Uterus (tissue), 2 donors: ENCODE results near the gene SRGAP2B.
"Not testable (repeated sequence)": the region's sequence is repeated elsewhere in the genome, so short reads cannot be mapped to it uniquely, and the experiment has no call there.

Experiments
- CTCF ChIP-seq, 4 experiments: fragments of 200-600 bp in 2 of 4; fragments of 450-650 bp in 2 of 4; sonication (generic) in 2 of 4; IDR thresholded peaks; one replicate each; pipeline ENCODE4 v1.5.1; 2016 to 2019; ENCODE audit warnings: antibody characterized with exemption in 4 of 4, mild to moderate bottlenecking in 2 of 4, moderate library complexity in 1 of 4
- POLR2A ChIP-seq, 2 donors: fragments of 450-650 bp; IDR thresholded peaks; one replicate each; pipeline ENCODE4 v1.6.1; 2016; ENCODE audit warnings: antibody characterized with exemption in 2 of 2, mild to moderate bottlenecking in 1 of 2, moderate library complexity in 1 of 2

GRCh38 chr1:145134476-145134875 is 39.3 kb upstream of the SRGAP2B start:
- not testable (repeated sequence) for TF ChIP-seq CTCF, POLR2A (IDR thresholded peaks at IDR 0.05)
